CD14-positive monocyte (primary cell): ENCODE data around the gene MED15. TPM values are rescaled to one million over a fixed set of nuclear protein-coding genes. Genes with fewer than 3 reads are reported as not detected.

Experiments used
- DNase-seq, 3 donors: peaks; one replicate each; pipeline ENCODE4 v3.0.0-alpha.2; 2011 to 2022
- H2AFZ ChIP-seq: 2 replicates; pipeline ENCODE4 v1.6.0; 2012; ENCODE audit warnings: mild to moderate bottlenecking, low read depth, low read length, inconsistent platforms; ENCODE audit not compliant: insufficient read depth, poor library complexity, severe bottlenecking
- H3K27ac ChIP-seq, 2 donors: 1 replicate in 1 of 2; 2 replicates in 1 of 2; pipeline ENCODE4 v1.5.1; 2012 to 2013; ENCODE audit warnings: low read length in 2 of 2, control low read depth in 1 of 2, inconsistent platforms in 1 of 2, low read depth in 1 of 2, mild to moderate bottlenecking in 1 of 2
- H3K27me3 ChIP-seq, 2 donors: one replicate each; pipeline versions ENCODE4 v1.6.0 to v1.6.1; 2011 to 2013; ENCODE audit warnings: low read length in 2 of 2; ENCODE audit not compliant: control insufficient read depth in 2 of 2, insufficient read depth in 2 of 2
- H3K36me3 ChIP-seq, 2 donors: replicated peaks in 1 of 2; 1 replicate in 1 of 2; 2 replicates in 1 of 2; pipeline versions ENCODE4 v1.5.1 to v1.6.1; 2012 to 2013; ENCODE audit warnings: low read length in 2 of 2, control low read depth in 1 of 2, inconsistent platforms in 1 of 2, mild to moderate bottlenecking in 1 of 2; ENCODE audit not compliant: insufficient read depth in 2 of 2, control insufficient read depth in 1 of 2
- H3K4me1 ChIP-seq, 2 donors: 1 replicate in 1 of 2; 2 replicates in 1 of 2; pipeline versions ENCODE4 v1.5.1 to v1.6.1; 2012 to 2013; ENCODE audit warnings: low read length in 2 of 2, control low read depth in 1 of 2, inconsistent platforms in 1 of 2, mild to moderate bottlenecking in 1 of 2, moderate library complexity in 1 of 2; ENCODE audit not compliant: insufficient read depth in 2 of 2, control insufficient read depth in 1 of 2
- H3K4me2 ChIP-seq: replicated peaks from 2 replicates; pipeline ENCODE3; 2012; ENCODE audit warnings: low read length, moderate library complexity, mild to moderate bottlenecking; ENCODE audit not compliant: poor library complexity, severe bottlenecking; ENCODE audit errors: extremely low read depth
- H3K4me3 ChIP-seq, 3 experiments: fragments of 200-600 bp in 1 of 3; sonication (generic) in 1 of 3; replicated peaks in 1 of 3; 1 replicate in 2 of 3; 2 replicates in 1 of 3; pipeline ENCODE4 v1.5.1; 2011 to 2013; ENCODE audit warnings: low read length in 3 of 3, mild to moderate bottlenecking in 3 of 3, control low read depth in 2 of 3, low read depth in 2 of 3, inconsistent platforms in 1 of 3, moderate library complexity in 1 of 3
- H3K79me2 ChIP-seq: 2 replicates; pipeline ENCODE4 v1.6.0; 2012; ENCODE audit warnings: mild to moderate bottlenecking, control low read depth, inconsistent platforms, low read length, moderate library complexity; ENCODE audit not compliant: insufficient read depth
- H3K9ac ChIP-seq: 2 replicates; pipeline ENCODE4 v1.6.0; 2017; ENCODE audit warnings: low read length, mild to moderate bottlenecking; ENCODE audit not compliant: insufficient read depth, poor library complexity, severe bottlenecking
- H3K9me3 ChIP-seq, 2 donors: replicated peaks in 1 of 2; 1 replicate in 1 of 2; 2 replicates in 1 of 2; pipeline versions ENCODE4 v1.5.1 to v1.6.1; 2012 to 2013; ENCODE audit warnings: low read length in 2 of 2, control low read depth in 1 of 2; ENCODE audit not compliant: control insufficient read depth in 1 of 2, insufficient read depth in 1 of 2
- H4K20me1 ChIP-seq: 2 replicates; pipeline ENCODE4 v1.6.0; 2012; ENCODE audit warnings: mild to moderate bottlenecking, low read length, control low read depth, moderate library complexity; ENCODE audit not compliant: insufficient read depth
- H3K27ac Mint-ChIP-seq, 7 donors: one replicate each; pipeline ENCODE4 v1.8.0; 2020; ENCODE audit warnings: mild to moderate bottlenecking in 7 of 7, mixed read lengths in 7 of 7, moderate library complexity in 6 of 7, inconsistent platforms in 2 of 7
- H3K27me3 Mint-ChIP-seq, 3 donors: one replicate each; pipeline ENCODE4 v1.8.0; 2021 to 2022; ENCODE audit warnings: low read depth in 3 of 3, mild to moderate bottlenecking in 3 of 3, mixed read lengths in 3 of 3, moderate library complexity in 3 of 3, inconsistent platforms in 1 of 3
- H3K36me3 Mint-ChIP-seq, 2 donors: one replicate each; pipeline ENCODE4 v1.8.0; 2020; ENCODE audit warnings: mixed read lengths in 2 of 2, inconsistent platforms in 1 of 2, mild to moderate bottlenecking in 1 of 2
- H3K4me1 Mint-ChIP-seq: one replicate; pipeline ENCODE4 v1.8.0; 2020; ENCODE audit warnings: mild to moderate bottlenecking, mixed read lengths
- H3K4me3 Mint-ChIP-seq, 2 donors: one replicate each; pipeline ENCODE4 v1.8.0; 2020; ENCODE audit warnings: mild to moderate bottlenecking in 2 of 2, mixed read lengths in 2 of 2, moderate library complexity in 1 of 2
- H3K9me3 Mint-ChIP-seq, 7 donors: one replicate each; pipeline ENCODE4 v1.8.0; 2020 to 2022; ENCODE audit warnings: mixed read lengths in 7 of 7, mild to moderate bottlenecking in 6 of 7, moderate library complexity in 6 of 7, inconsistent platforms in 2 of 7
- CTCF ChIP-seq: fragments of 200-600 bp; IDR thresholded peaks from one replicate; pipeline ENCODE4 v1.8.0; 2022; ENCODE audit warnings: antibody characterized with exemption, mild to moderate bottlenecking
- WGBS: methylation state at CpG from one replicate; pipeline ENCODE4 v1.1.5; 2013; ENCODE audit warnings: missing lambda C conversion rate; ENCODE audit not compliant: insufficient coverage; 5-methylcytosine and 5-hydroxymethylcytosine counted together
- intact Hi-C, 2 donors: fragments of 100-400 bp; cut with micrococcal nuclease; formaldehyde crosslinking; loops; one replicate each; pipeline versions ENCODE4 v1.15.0 to v1.15.1; 2023
- polyA plus RNA-seq, 3 donors: library from polyadenylated mRNA; depleted of rRNA in 1 of 3; unstranded in 2 of 3; stranded (reverse) in 1 of 3; fragments of 300-500 nt in 2 of 3; fragments of >200 nt in 1 of 3; fragmentation: Illumina TruSeq in 2 of 3; gene quantifications; 1 replicate in 2 of 3; 2 replicates in 1 of 3; pipeline ENCODE4 v1.2.3, GENCODE V29; 2012 to 2021

The MED15 gene
- polyA plus RNA-seq, 3 donors = 10.0 to 126 (median 17.8) TPM

DNA sequence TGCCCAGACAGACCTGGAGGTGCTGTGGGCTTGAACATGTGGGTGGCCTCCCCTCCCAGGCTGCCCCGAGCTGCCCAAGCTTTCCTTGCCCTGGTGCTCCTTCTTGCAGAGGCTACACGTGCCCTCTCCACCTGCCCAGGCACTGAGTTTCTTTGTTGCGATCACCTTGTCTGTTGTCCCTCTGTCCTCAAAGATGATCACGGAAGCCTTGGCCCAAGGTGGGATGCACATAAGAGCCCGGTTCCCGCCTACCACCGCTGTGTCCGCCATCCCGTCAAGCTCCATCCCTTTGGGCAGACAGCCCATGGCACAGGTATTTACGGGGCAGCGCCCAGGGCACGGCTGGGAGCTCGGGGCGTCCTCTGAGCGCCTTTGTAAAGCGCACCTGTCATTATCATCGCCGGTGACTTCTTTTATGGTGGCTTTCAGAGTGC lies 67.5 kb downstream of the MED15 start:
- Histone ChIP-seq H3K4me3 (no peak overlapping the region), H2AFZ (no peak overlapping the region), H3K27ac (no peak overlapping the region), H3K4me1 (peaks cover 10% of the 10 kb centered on the region in 2 donors), H3K79me2 (peaks cover 10% of the 10 kb centered on the region), H4K20me1 (peaks cover 86% of the 10 kb centered on the region), H3K27me3 (no peaks in the 10 kb centered on the region), H3K9me3 (no peaks in the 10 kb centered on the region), H3K9ac (no peak overlapping the region), H3K4me2 (no peak overlapping the region), H3K36me3 (peaks cover 86 to 96% of the 10 kb centered on the region in 2 donors)
- peak overlapping the region in 1 of 7 donors; percentile 31 for H3K27ac Mint-ChIP-seq
- no peak for TF ChIP-seq CTCF
- no peak overlapping the region for H3K4me3 Mint-ChIP-seq
- H3K9me3 Mint-ChIP-seq = peaks cover 0 to 2% (median 0%) of the 10 kb centered on the region in 7 donors
- H3K27me3 Mint-ChIP-seq = no peaks in the 10 kb centered on the region
- H3K4me1 Mint-ChIP-seq = peaks cover 20% of the 10 kb centered on the region
- intact Hi-C loops = no loop called here
- WGBS = 98% methylated on average over 14 of the region's 18 CpGs
- peaks cover 72 to 95% of the 10 kb centered on the region in 2 donors for H3K36me3 Mint-ChIP-seq
- no peak for DNase-seq

DNA sequence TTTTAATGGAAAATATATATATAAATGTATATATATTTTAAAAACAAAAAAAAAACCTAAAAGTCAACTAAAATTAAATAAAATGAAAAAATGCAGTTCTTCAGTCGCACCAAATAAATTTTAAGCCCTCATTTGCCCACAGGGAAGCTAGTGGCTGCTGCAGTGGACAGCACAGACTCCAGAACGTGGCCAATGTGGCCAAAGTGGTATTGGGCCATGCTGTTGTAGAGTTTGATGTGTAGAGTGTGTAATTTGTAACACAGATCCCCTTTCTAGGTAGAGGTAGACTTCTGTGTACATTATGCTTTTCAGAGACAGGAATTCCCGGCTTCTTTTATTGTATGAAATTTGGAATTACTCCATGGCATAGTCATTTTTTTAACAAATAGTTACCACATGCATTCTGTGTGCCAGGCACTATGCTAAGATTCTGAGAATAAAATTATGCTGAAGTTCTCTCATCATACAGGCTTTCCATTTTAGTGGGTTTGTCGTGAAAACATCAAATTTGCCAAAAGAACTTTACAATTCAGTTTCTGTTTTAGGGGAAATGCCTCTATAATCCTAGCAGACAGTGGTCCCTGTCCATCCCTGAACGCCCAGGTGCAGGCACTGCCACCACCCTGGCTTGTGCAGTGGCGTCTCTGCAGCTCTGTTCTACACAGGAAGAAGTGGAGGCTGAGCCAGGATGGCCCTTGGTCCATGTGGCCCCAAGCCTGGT lies 68.5 kb downstream of the MED15 start:
- TF ChIP-seq CTCF = no peak
- Mint-ChIP-seq H3K9me3 (peaks cover 0 to 2% (median 0%) of the 10 kb centered on the region in 7 donors), H3K27ac (peak overlapping the region in 5 of 7 donors; percentile 26 to 82 (median 41)), H3K36me3 (peaks cover 76 to 95% of the 10 kb centered on the region in 2 donors), H3K27me3 (no peaks in the 10 kb centered on the region), H3K4me3 (no peak overlapping the region), H3K4me1 (peaks cover 20% of the 10 kb centered on the region)
- intact Hi-C loops = no loop called here
- Histone ChIP-seq H2AFZ (no peak overlapping the region), H3K4me3 (no peak overlapping the region), H3K9ac (peak overlapping the region; percentile 21), H3K36me3 (peaks cover 92 to 99% of the 10 kb centered on the region in 2 donors), H3K27me3 (no peaks in the 10 kb centered on the region), H3K27ac (peak overlapping the region; percentile 23 to 71), H3K9me3 (no peaks in the 10 kb centered on the region), H3K4me1 (peaks cover 10% of the 10 kb centered on the region in 2 donors), H3K79me2 (peaks cover 10% of the 10 kb centered on the region), H4K20me1 (peaks cover 92% of the 10 kb centered on the region), H3K4me2 (no peak overlapping the region)
- 71% methylated on average over 3 of the region's 6 CpGs for WGBS
- DNase-seq = no peak
